Measurements from ENCODE around the gene HES5.
A peak's percentile ranks its signal among the peaks of the same experiment; 100 is the strongest.

Gene HES5

GRCh38 chr1:2493218-2493617 lies 36.8 kb downstream of the HES5 start:
- H3K36me3 ChIP-seq (ENCODE audit: control insufficient read depth in 1 of 2, insufficient read depth in 2 of 2, low read length in 2 of 2) = no peaks in the 10 kb centered on the region
- no peaks in the 10 kb centered on the region for H3K27me3 ChIP-seq (ENCODE audit: low read depth, low read length)
- H3K4me3 ChIP-seq (ENCODE audit: low read depth in 1 of 2, low read length in 2 of 2) = no peak overlapping the region
- no peaks in the 10 kb centered on the region for H3K4me1 ChIP-seq (ENCODE audit: control insufficient read depth in 1 of 2, insufficient read depth in 2 of 2, low read length in 2 of 2)
- H3K9me3 ChIP-seq (ENCODE audit: control insufficient read depth in 1 of 2, low read length in 2 of 2) = peaks cover 6% of the 10 kb centered on the region in 2 donors
- no peak overlapping the region for H3K27ac ChIP-seq (ENCODE audit: low read length)

- Histone ChIP-seq H3K27ac (ENCODE audit: low read length) (no peak overlapping the region), H3K36me3 (ENCODE audit: control insufficient read depth in 1 of 2, insufficient read depth in 2 of 2, low read length in 2 of 2) (no peaks in the 10 kb centered on the region), H3K27me3 (ENCODE audit: low read depth, low read length) (no peaks in the 10 kb centered on the region), H3K4me3 (ENCODE audit: low read depth in 1 of 2, low read length in 2 of 2) (no peak overlapping the region), H3K9me3 (ENCODE audit: control insufficient read depth in 1 of 2, low read length in 2 of 2) (peaks cover 6 to 8% of the 10 kb centered on the region in 2 donors), H3K4me1 (ENCODE audit: control insufficient read depth in 1 of 2, insufficient read depth in 2 of 2, low read length in 2 of 2) (no peaks in the 10 kb centered on the region)
Measured at GRCh38 chr1:2492091-2492490, 38.0 kb downstream of the HES5 start.

GRCh38 chr1:2489615-2490014 lies 40.4 kb downstream of the HES5 start:
- Histone ChIP-seq H3K27ac (ENCODE audit: low read length) (no peak overlapping the region), H3K4me3 (ENCODE audit: low read depth in 1 of 2, low read length in 2 of 2) (no peak overlapping the region), H3K36me3 (ENCODE audit: control insufficient read depth in 1 of 2, insufficient read depth in 2 of 2, low read length in 2 of 2) (no peaks in the 10 kb centered on the region), H3K9me3 (ENCODE audit: control insufficient read depth in 1 of 2, low read length in 2 of 2) (peaks cover 6 to 8% of the 10 kb centered on the region in 2 donors), H3K27me3 (ENCODE audit: low read depth, low read length) (no peaks in the 10 kb centered on the region), H3K4me1 (ENCODE audit: control insufficient read depth in 1 of 2, insufficient read depth in 2 of 2, low read length in 2 of 2) (no peaks in the 10 kb centered on the region)

- peak overlapping the region in 1 of 2 donors; percentile 16 for H3K4me3 ChIP-seq (ENCODE audit: low read depth in 1 of 2, low read length in 2 of 2)
- peaks cover 6 to 8% of the 10 kb centered on the region in 2 donors for H3K9me3 ChIP-seq (ENCODE audit: control insufficient read depth in 1 of 2, low read length in 2 of 2)
- H3K27me3 ChIP-seq (ENCODE audit: low read depth, low read length) = no peaks in the 10 kb centered on the region
- no peak overlapping the region for H3K27ac ChIP-seq (ENCODE audit: low read length)
- no peaks in the 10 kb centered on the region for H3K4me1 ChIP-seq (ENCODE audit: control insufficient read depth in 1 of 2, insufficient read depth in 2 of 2, low read length in 2 of 2)
- no peaks in the 10 kb centered on the region for H3K36me3 ChIP-seq (ENCODE audit: control insufficient read depth in 1 of 2, insufficient read depth in 2 of 2, low read length in 2 of 2)
Measured at GRCh38 chr1:2488688-2489087, 41.4 kb downstream of the HES5 start.

- H3K4me3 ChIP-seq (ENCODE audit: low read depth in 1 of 2, low read length in 2 of 2) = no peak overlapping the region
- no peaks in the 10 kb centered on the region for H3K36me3 ChIP-seq (ENCODE audit: control insufficient read depth in 1 of 2, insufficient read depth in 2 of 2, low read length in 2 of 2)
- H3K27ac ChIP-seq (ENCODE audit: low read length) = no peak overlapping the region
- H3K27me3 ChIP-seq (ENCODE audit: low read depth, low read length) = no peaks in the 10 kb centered on the region
- H3K4me1 ChIP-seq (ENCODE audit: control insufficient read depth in 1 of 2, insufficient read depth in 2 of 2, low read length in 2 of 2) = no peaks in the 10 kb centered on the region
- peaks cover 6 to 8% of the 10 kb centered on the region in 2 donors for H3K9me3 ChIP-seq (ENCODE audit: control insufficient read depth in 1 of 2, low read length in 2 of 2)
Measured at GRCh38 chr1:2486558-2486957, 43.5 kb downstream of the HES5 start.

GRCh38 chr1:2486041-2486440 lies 44.0 kb downstream of the HES5 start:
- Histone ChIP-seq H3K27ac (ENCODE audit: low read length) (no peak overlapping the region), H3K36me3 (ENCODE audit: control insufficient read depth in 1 of 2, insufficient read depth in 2 of 2, low read length in 2 of 2) (no peaks in the 10 kb centered on the region), H3K9me3 (ENCODE audit: control insufficient read depth in 1 of 2, low read length in 2 of 2) (peaks cover 6 to 8% of the 10 kb centered on the region in 2 donors), H3K4me1 (ENCODE audit: control insufficient read depth in 1 of 2, insufficient read depth in 2 of 2, low read length in 2 of 2) (no peaks in the 10 kb centered on the region), H3K27me3 (ENCODE audit: low read depth, low read length) (no peaks in the 10 kb centered on the region), H3K4me3 (ENCODE audit: low read depth in 1 of 2, low read length in 2 of 2) (no peak overlapping the region)

GRCh38 chr1:2483970-2484369 lies 46.1 kb downstream of the HES5 start:
- Histone ChIP-seq H3K9me3 (ENCODE audit: control insufficient read depth in 1 of 2, low read length in 2 of 2) (peaks cover 6% of the 10 kb centered on the region in 2 donors), H3K36me3 (ENCODE audit: control insufficient read depth in 1 of 2, insufficient read depth in 2 of 2, low read length in 2 of 2) (no peaks in the 10 kb centered on the region), H3K27ac (ENCODE audit: low read length) (no peak overlapping the region), H3K27me3 (ENCODE audit: low read depth, low read length) (no peaks in the 10 kb centered on the region), H3K4me1 (ENCODE audit: control insufficient read depth in 1 of 2, insufficient read depth in 2 of 2, low read length in 2 of 2) (no peaks in the 10 kb centered on the region), H3K4me3 (ENCODE audit: low read depth in 1 of 2, low read length in 2 of 2) (no peak overlapping the region)

GRCh38 chr1:2483026-2483425 lies 47.0 kb downstream of the HES5 start:
- Histone ChIP-seq H3K9me3 (ENCODE audit: control insufficient read depth in 1 of 2, low read length in 2 of 2) (peaks cover 0 to under 1% of the 10 kb centered on the region in 2 donors), H3K4me3 (ENCODE audit: low read depth in 1 of 2, low read length in 2 of 2) (no peak overlapping the region), H3K27me3 (ENCODE audit: low read depth, low read length) (no peaks in the 10 kb centered on the region), H3K4me1 (ENCODE audit: control insufficient read depth in 1 of 2, insufficient read depth in 2 of 2, low read length in 2 of 2) (no peaks in the 10 kb centered on the region), H3K36me3 (ENCODE audit: control insufficient read depth in 1 of 2, insufficient read depth in 2 of 2, low read length in 2 of 2) (no peaks in the 10 kb centered on the region), H3K27ac (ENCODE audit: low read length) (no peak overlapping the region)

GRCh38 chr1:2482588-2482987 lies 47.5 kb downstream of the HES5 start:
- Histone ChIP-seq H3K27ac (ENCODE audit: low read length) (no peak overlapping the region), H3K27me3 (ENCODE audit: low read depth, low read length) (no peaks in the 10 kb centered on the region), H3K36me3 (ENCODE audit: control insufficient read depth in 1 of 2, insufficient read depth in 2 of 2, low read length in 2 of 2) (no peaks in the 10 kb centered on the region), H3K9me3 (ENCODE audit: control insufficient read depth in 1 of 2, low read length in 2 of 2) (no peaks in the 10 kb centered on the region), H3K4me1 (ENCODE audit: control insufficient read depth in 1 of 2, insufficient read depth in 2 of 2, low read length in 2 of 2) (no peaks in the 10 kb centered on the region), H3K4me3 (ENCODE audit: low read depth in 1 of 2, low read length in 2 of 2) (no peak overlapping the region)

GRCh38 chr1:2481885-2482284 lies 48.2 kb downstream of the HES5 start:
- Histone ChIP-seq H3K4me1 (ENCODE audit: control insufficient read depth in 1 of 2, insufficient read depth in 2 of 2, low read length in 2 of 2) (no peaks in the 10 kb centered on the region), H3K27me3 (ENCODE audit: low read depth, low read length) (no peaks in the 10 kb centered on the region), H3K27ac (ENCODE audit: low read length) (no peak overlapping the region), H3K4me3 (ENCODE audit: low read depth in 1 of 2, low read length in 2 of 2) (no peak overlapping the region), H3K9me3 (ENCODE audit: control insufficient read depth in 1 of 2, low read length in 2 of 2) (no peaks in the 10 kb centered on the region), H3K36me3 (ENCODE audit: control insufficient read depth in 1 of 2, insufficient read depth in 2 of 2, low read length in 2 of 2) (no peaks in the 10 kb centered on the region)

GRCh38 chr1:2480986-2481364 lies 49.1 kb downstream of the HES5 start:
- H3K9me3 ChIP-seq (ENCODE audit: control insufficient read depth in 1 of 2, low read length in 2 of 2) = no peaks in the 10 kb centered on the region
- no peaks in the 10 kb centered on the region for H3K4me1 ChIP-seq (ENCODE audit: control insufficient read depth in 1 of 2, insufficient read depth in 2 of 2, low read length in 2 of 2)
- no peaks in the 10 kb centered on the region for H3K27me3 ChIP-seq (ENCODE audit: low read depth, low read length)
- no peak overlapping the region for H3K4me3 ChIP-seq (ENCODE audit: low read depth in 1 of 2, low read length in 2 of 2)
- no peak overlapping the region for H3K27ac ChIP-seq (ENCODE audit: low read length)
- no peaks in the 10 kb centered on the region for H3K36me3 ChIP-seq (ENCODE audit: control insufficient read depth in 1 of 2, insufficient read depth in 2 of 2, low read length in 2 of 2)

GRCh38 chr1:2480236-2480985 lies 49.7 kb downstream of the HES5 start:
- H3K9me3 ChIP-seq (ENCODE audit: control insufficient read depth in 1 of 2, low read length in 2 of 2) = no peaks in the 10 kb centered on the region
- no peaks in the 10 kb centered on the region for H3K4me1 ChIP-seq (ENCODE audit: control insufficient read depth in 1 of 2, insufficient read depth in 2 of 2, low read length in 2 of 2)
- H3K27ac ChIP-seq (ENCODE audit: low read length) = no peak overlapping the region

More at GRCh38 chr1:2480236-2480985, 49.7 kb downstream of the HES5 start:
- no peaks in the 10 kb centered on the region for H3K27me3 ChIP-seq (ENCODE audit: low read depth, low read length)
- no peak overlapping the region for H3K4me3 ChIP-seq (ENCODE audit: low read depth in 1 of 2, low read length in 2 of 2)
- no peaks in the 10 kb centered on the region for H3K36me3 ChIP-seq (ENCODE audit: control insufficient read depth in 1 of 2, insufficient read depth in 2 of 2, low read length in 2 of 2)

All from muscle layer of duodenum (tissue), 2 donors.